ENCODE measurements around the gene ORAI1.
A peak's percentile ranks its signal among the peaks of the same experiment; 100 is the strongest.
"Not testable (repeated sequence)": the region's sequence is repeated elsewhere in the genome, so short reads cannot be mapped to it uniquely, and the experiment has no call there.

The ORAI1 gene

GRCh38 chr12:121580959-121581685 is 45.2 kb upstream of the ORAI1 start, which contains the start of gene KDM2B:
KDM2B (minus strand) TSS chr12:121581023; CDS start chr12:121580911, 112 bp downstream.
- TF ChIP-seq CTCF (IDR thresholded peaks at IDR 0.05; ENCODE audit: low read depth, low read length) = no peak
- peak within 1 kb of the TSS; percentile 68 for H3K4me3 ChIP-seq (ENCODE audit: low read depth, low read length)

GRCh38 chr12:121581686-121582429 is 44.5 kb upstream of the ORAI1 start:
- H3K4me3 ChIP-seq (ENCODE audit: low read depth, low read length) = peak overlapping the region; percentile 68
- no peak for TF ChIP-seq CTCF (IDR thresholded peaks at IDR 0.05; ENCODE audit: low read depth, low read length)

DNA sequence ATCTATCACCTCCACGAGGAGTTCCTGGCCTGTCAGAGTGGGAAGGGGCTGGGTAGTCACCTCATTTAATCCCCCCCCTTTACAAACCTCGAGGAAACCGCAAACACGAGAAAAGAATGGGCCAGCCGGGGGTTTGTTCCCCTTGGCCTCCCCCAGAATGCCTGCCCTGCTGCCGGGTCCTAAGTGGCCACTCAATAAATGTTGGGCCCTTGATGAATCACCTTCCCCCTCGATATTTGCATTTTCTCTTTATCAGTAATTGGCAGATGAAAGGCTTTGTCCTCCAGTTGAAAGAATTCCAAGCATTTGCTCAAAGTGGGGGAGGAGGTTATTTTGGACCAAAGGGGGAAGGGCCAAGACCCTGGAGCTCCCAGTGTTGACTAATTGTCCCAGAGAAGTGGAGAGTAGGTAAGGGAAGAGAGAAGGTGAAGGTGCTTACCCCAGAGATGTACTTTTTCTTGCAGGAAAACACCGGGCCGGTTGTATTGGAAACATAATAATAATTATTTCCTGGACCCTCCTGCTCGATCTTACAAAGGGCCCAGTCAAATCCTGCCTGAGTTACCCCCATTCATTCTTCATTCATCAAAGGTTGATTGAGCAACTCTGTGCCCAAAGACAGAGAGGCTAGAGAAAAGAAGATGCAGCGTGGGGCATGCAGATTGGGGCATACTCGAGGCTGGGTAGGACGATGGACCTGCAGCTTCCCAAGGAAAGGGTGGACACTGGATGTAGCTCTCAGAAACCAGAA is 43.6 kb upstream of the ORAI1 start:
- peak overlapping the region; percentile 68; the same call in 1 of the 2 replicates for H3K4me3 ChIP-seq (ENCODE audit: low read depth, low read length)
- TF ChIP-seq CTCF (IDR thresholded peaks at IDR 0.05; ENCODE audit: low read depth, low read length) = no peak

DNA sequence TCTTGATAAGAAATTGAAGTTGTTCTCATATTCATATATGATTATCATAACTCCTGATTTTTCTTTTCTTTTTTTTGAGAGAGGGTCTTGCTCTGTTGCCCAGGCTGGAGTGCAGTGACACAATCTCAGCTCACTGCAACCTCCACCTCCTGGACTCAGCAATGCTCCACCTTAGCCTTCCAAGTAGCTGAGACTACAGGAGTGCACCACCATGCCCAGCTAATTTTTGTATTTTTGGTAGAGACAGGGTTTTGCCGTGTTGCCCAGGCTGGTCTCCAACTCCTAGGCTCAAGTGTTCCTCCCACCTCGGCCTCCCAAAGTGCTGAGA is 43.0 kb upstream of the ORAI1 start:
- not testable (repeated sequence) for H3K4me3 ChIP-seq (ENCODE audit: low read depth, low read length)

GRCh38 chr12:121584885-121585284 is 41.4 kb upstream of the ORAI1 start:
- not testable (repeated sequence) for H3K4me3 ChIP-seq (ENCODE audit: low read depth, low read length)

- peak overlapping the region; percentile 38 for H3K4me3 ChIP-seq (ENCODE audit: low read depth, low read length)
- TF ChIP-seq CTCF (IDR thresholded peaks at IDR 0.05; ENCODE audit: low read depth, low read length) = no peak
These were observed 35.7 kb upstream of the ORAI1 start for GRCh38 chr12:121590476-121591143.

DNA sequence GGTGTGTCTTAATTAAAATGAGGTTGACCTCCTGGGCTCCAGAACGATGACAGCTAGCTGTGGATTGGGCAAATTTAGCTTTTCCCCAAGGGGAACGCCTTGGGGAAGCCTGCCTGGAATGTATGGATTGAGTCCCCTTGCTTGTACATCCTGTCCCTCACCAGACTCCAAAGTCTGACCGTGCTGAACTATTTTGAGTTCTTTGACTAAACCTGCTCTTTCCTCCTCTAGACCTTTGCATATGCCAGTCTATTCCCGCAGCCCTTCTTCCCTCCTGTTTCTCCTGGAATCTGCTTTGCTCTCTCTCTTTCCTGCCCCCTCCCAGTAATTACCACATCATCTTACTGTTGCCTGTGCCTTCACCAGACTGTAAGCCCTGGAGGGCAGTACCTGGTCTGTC is 34.0 kb upstream of the ORAI1 start:
- H3K4me3 ChIP-seq (ENCODE audit: low read depth, low read length) = no peak overlapping the region
- no peak for TF ChIP-seq CTCF (IDR thresholded peaks at IDR 0.05; ENCODE audit: low read depth, low read length)

Measured in WI38 (cell line).